ENCODE data around the gene UIMC1.
"Not testable (repeated sequence)": the region's sequence is repeated elsewhere in the genome, so short reads cannot be mapped to it uniquely, and the experiment has no call there.

Gene UIMC1

GRCh38 chr5:177025101-177025601, 18.6 kb upstream of the UIMC1 start:
- in situ Hi-C loops (cut with MboI; ENCODE audit: low sequenced_read_pairs) = no loop called here
- H3K4me1 ChIP-seq = peaks cover 9% of the 10 kb centered on the region
- H3K27me3 ChIP-seq (ENCODE audit: low read depth) = no peaks in the 10 kb centered on the region
- no peaks in the 10 kb centered on the region for H3K9me3 ChIP-seq
- no peak overlapping the region for H3K4me3 ChIP-seq
- H3K36me3 ChIP-seq (replicated peaks) = peaks cover 19% of the 10 kb centered on the region
- DNase-seq (ENCODE audit: low spot score in 2 of 2) = no peak

- Histone ChIP-seq H3K4me3 (no peak overlapping the region), H3K4me1 (peaks cover 9% of the 10 kb centered on the region), H3K27me3 (ENCODE audit: low read depth) (no peaks in the 10 kb centered on the region), H3K9me3 (no peaks in the 10 kb centered on the region), H3K36me3 (replicated peaks) (peaks cover 16% of the 10 kb centered on the region)
- in situ Hi-C loops (cut with MboI; ENCODE audit: low sequenced_read_pairs) = no loop called here
- no peak for DNase-seq (ENCODE audit: low spot score in 2 of 2)
Measured at GRCh38 chr5:177024559-177024958, 18.0 kb upstream of the UIMC1 start.

DNA sequence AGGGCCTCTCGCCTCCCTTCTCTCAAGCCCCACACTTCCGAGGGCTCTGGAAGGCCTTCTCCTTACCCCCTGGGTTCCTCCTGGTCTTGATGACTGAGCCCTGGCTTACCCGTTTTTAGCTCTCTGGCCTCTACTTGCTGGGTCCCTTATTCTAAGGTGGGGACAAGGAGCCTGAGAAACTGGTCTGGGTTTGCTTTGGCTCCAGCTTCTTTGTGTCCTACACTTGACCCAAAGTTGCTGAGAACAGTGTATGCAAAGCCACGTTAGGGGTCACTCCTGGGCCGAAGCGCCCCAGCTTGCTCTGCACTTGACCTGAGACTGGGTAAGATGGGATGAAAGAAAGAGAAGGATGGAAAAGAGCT, 16.7 kb upstream of the UIMC1 start:
- peak overlapping the region; percentile 92 for H3K4me3 ChIP-seq
- peaks cover 9% of the 10 kb centered on the region for H3K4me1 ChIP-seq
- in situ Hi-C loops (cut with MboI; ENCODE audit: low sequenced_read_pairs) = no loop called here
- peaks cover 11% of the 10 kb centered on the region for H3K36me3 ChIP-seq (replicated peaks)
- no peaks in the 10 kb centered on the region for H3K27me3 ChIP-seq (ENCODE audit: low read depth)
- peak in 1 of 2 experiments; percentile 16 for DNase-seq (ENCODE audit: low spot score in 2 of 2)
- no peaks in the 10 kb centered on the region for H3K9me3 ChIP-seq

DNA sequence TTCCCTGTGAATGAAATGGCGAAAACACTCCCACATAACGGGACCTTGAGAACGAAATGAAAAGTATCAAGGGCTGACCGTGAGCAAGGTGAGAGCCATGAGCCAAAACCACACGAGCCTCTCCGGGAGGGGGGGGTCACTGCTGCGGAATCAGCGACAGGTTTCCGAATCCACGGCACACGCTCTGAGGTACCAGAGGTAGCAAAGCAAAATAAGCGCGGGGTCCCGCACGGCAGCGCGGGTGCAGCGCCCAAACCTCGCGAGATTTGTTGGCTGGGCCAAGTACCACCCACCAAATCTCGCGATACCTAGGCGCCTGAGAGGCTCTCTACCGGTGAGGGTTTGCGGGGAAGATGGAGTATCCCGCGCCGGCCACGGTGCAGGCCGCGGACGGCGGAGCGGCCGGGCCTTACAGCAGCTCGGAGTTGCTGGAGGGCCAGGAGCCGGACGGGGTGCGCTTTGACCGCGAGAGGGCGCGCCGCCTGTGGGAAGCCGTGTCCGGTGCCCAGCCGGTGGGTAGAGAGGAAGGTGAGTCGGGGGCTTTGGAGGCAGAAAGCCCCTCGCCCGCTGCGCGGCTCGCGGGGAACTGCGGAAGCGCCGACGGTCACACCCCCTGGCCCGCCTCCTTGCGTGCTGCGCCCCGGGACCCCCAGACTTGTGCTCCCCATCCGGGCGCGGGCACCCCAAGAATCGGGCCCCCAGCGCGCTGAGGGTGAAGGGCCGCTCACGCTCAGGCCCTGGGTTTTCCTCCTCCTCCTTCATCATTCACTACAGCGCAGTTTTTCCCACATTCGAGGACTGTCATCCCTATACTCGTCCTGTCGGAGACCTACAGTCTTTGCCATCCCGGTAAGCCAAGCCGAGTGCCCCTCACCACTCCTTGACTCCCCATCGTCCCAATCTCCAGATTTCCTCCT, 16.1 kb upstream of the UIMC1 start, which contains the start of gene ZNF346:
Gene ZNF346, plus strand, starts transcription at position 311 of the 917 bp plus-strand sequence. Its CDS starts 43 bp downstream, at position 354.
- H3K9me3 ChIP-seq = no peaks in the 10 kb centered on the region
- DNase-seq (ENCODE audit: low spot score in 2 of 2) = peak; percentile 86 to 97
- H3K36me3 ChIP-seq (replicated peaks) = peaks cover 11% of the 10 kb centered on the region
- peak within 1 kb of the TSS; percentile 92 for H3K4me3 ChIP-seq
- in situ Hi-C loops (cut with MboI; ENCODE audit: low sequenced_read_pairs) = no loop called here
- H3K4me1 ChIP-seq = peaks cover 9% of the 10 kb centered on the region
- H3K27me3 ChIP-seq (ENCODE audit: low read depth) = no peaks in the 10 kb centered on the region

DNA sequence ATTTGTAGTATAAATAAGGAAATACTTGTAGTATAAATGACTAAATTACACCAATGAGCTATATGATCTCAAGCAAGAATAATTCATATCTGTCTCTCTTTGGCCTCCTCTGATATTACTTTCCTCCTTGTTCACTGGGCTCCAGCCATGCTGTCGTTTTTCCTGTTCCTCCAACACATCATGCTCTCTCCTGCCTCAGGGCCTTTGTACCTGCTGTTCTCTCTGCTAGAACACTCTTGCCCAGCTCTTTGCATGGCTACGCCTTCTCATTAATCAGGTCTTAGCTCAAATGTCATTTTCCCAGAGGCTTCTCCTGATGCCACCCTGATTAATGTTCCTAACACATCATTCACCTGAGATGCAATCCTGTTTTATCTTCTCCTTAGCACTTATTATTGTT, 13.5 kb upstream of the UIMC1 start:
- no peaks in the 10 kb centered on the region for H3K9me3 ChIP-seq
- no peaks in the 10 kb centered on the region for H3K27me3 ChIP-seq (ENCODE audit: low read depth)
- in situ Hi-C loops (cut with MboI; ENCODE audit: low sequenced_read_pairs) = no loop called here
- no peak for DNase-seq (ENCODE audit: low spot score in 2 of 2)
- H3K4me3 ChIP-seq = no peak overlapping the region
- H3K36me3 ChIP-seq (replicated peaks) = peaks cover 2% of the 10 kb centered on the region; the same call in 1 of the 2 replicates
- H3K4me1 ChIP-seq = peaks cover 9% of the 10 kb centered on the region

GRCh38 chr5:177018341-177018740, 11.8 kb upstream of the UIMC1 start:
- Histone ChIP-seq H3K9me3 (no peaks in the 10 kb centered on the region), H3K4me3 (no peak overlapping the region), H3K27me3 (ENCODE audit: low read depth) (no peaks in the 10 kb centered on the region), H3K4me1 (no peaks in the 10 kb centered on the region), H3K36me3 (replicated peaks) (0 out of 2 replicates have a peak, but pooled peaks cover 2% of the 10 kb centered on the region)
- no peak for DNase-seq (ENCODE audit: low spot score in 2 of 2)
- in situ Hi-C loops (cut with MboI; ENCODE audit: low sequenced_read_pairs) = no loop called here

DNA sequence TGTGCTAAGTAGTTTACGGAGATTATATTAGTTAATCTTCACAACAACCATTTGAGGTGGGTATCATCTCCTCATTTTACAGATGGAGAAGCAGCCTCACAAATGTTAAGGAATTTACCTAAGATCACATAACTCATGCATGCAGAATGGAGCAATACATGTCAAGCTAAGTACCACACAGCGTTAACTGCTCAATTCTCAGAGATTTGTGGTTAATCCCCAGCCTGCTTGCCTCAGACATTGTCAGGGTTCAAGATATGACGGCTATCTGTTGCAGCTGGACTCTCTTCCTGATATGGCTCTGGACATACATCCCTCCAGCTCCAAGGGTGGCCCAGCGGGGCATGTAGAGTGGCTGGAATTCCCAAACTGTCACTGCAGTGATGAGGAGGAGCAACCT, 8.6 kb upstream of the UIMC1 start:
- Histone ChIP-seq H3K27me3 (ENCODE audit: low read depth) (no peaks in the 10 kb centered on the region), H3K4me3 (no peak overlapping the region), H3K9me3 (no peaks in the 10 kb centered on the region), H3K4me1 (peaks cover 4% of the 10 kb centered on the region), H3K36me3 (replicated peaks) (0 out of 2 replicates have a peak, but pooled peaks cover 2% of the 10 kb centered on the region)
- DNase-seq (ENCODE audit: low spot score in 2 of 2) = no peak
- in situ Hi-C loops (cut with MboI; ENCODE audit: low sequenced_read_pairs) = no loop called here

DNA sequence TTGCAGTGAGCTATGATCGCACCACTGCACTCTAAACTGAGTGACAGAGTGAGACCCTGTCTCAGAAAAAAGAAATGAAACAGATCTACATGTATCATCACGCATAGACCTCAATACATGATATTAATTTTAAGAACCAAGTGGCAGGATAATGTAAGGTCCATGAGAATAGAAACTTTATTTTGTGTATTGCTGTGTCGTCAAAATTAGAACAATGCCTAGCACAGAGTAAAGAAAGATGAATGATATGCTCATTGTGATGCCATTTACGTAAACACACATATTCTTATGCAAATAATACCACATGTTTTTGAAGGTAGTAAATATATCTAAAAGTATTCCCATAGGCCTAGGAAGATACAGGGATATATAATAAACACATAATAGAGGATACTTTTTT, 3.6 kb upstream of the UIMC1 start:
- H3K4me3 ChIP-seq = no peak overlapping the region
- peaks cover 5% of the 10 kb centered on the region for H3K4me1 ChIP-seq
- in situ Hi-C loops (cut with MboI; ENCODE audit: low sequenced_read_pairs) = no loop called here
- H3K9me3 ChIP-seq = no peaks in the 10 kb centered on the region
- H3K36me3 ChIP-seq (replicated peaks) = no peaks in the 10 kb centered on the region
- DNase-seq (ENCODE audit: low spot score in 2 of 2) = no peak
- no peaks in the 10 kb centered on the region for H3K27me3 ChIP-seq (ENCODE audit: low read depth)

DNA sequence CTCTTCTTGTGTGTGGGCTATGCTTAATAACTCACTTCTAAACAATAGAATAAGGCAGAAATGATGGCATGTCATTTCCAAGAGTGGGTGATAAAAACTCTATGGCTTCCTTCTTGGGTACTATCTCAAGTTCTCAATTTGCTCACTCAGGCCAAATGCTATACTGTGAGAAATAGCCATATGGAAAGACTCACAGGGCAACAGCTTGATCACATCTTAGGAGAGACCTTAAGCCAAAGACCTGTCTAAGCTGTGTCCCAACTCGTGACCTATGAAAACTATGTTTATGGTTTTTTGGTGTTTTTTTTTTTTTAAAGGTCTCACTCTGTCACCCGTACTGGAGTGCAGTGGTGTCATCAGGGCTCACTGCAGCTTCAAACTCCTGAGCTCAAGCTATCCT, 2.1 kb upstream of the UIMC1 start:
- Histone ChIP-seq H3K36me3 (replicated peaks) (no peaks in the 10 kb centered on the region), H3K9me3 (no peaks in the 10 kb centered on the region), H3K4me3 (no peak overlapping the region), H3K27me3 (ENCODE audit: low read depth) (no peaks in the 10 kb centered on the region), H3K4me1 (peaks cover 9% of the 10 kb centered on the region)
- in situ Hi-C loops (cut with MboI; ENCODE audit: low sequenced_read_pairs) = no loop called here
- DNase-seq (ENCODE audit: low spot score in 2 of 2) = no peak

DNA sequence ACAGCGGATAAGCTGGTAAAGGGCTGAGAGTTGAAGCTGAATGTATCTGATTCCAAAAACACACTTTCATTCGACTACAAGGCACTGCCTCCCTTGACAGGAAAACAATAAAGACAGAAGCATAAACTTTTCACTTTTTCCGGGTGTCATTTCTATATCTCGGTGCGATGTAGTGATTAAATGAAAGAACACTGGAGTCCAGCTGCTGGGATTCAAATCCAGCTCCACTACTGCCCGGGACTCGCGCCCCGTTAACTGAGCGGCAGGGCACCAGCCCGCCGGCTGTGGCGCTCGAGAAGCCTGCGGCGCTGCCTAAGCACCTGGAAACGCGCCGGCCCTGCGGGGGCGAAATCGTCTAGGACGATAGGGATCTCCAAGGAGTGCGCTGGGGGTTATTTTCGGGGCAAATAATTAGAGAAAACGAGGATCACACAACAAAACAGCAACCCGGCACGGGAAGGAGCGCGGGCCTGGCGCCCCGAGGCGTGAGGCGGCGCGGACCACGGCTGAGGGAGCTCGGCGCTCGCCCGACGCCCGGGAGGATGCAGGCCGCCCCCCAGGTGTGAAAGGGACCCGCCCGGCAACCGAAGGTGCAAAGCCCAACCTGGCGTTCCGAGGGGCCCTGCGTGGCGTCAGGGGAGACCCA, 837 bp downstream of the UIMC1 start:
- Histone ChIP-seq H3K9me3 (no peaks in the 10 kb centered on the region), H3K4me1 (peaks cover 9% of the 10 kb centered on the region), H3K4me3 (peak overlapping the region; percentile 84), H3K36me3 (replicated peaks) (no peaks in the 10 kb centered on the region), H3K27me3 (ENCODE audit: low read depth) (no peaks in the 10 kb centered on the region)
- in situ Hi-C loops (cut with MboI; ENCODE audit: low sequenced_read_pairs) = no loop called here
- peak; percentile 54 to 77 for DNase-seq (ENCODE audit: low spot score in 2 of 2)

DNA sequence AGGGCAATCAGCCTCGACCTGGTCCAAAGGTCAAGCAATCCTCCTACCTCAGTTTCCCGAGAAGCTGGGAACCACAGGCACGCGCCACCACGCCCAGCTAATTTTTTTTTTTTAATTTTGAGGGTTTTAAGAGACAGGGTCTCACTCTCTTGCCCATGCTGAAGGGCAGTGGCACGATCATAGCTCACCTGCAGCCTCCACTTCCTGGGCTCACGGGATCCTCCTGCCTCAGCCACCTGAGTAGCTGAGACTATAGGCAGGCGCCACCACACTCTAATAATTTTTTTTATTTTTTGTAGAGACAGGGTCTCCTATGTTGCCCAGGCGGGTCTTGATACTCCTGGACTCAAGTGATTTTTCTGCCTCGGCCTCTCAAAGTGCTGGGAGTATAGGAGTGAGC, 1.6 kb downstream of the UIMC1 start:
- no peak for DNase-seq (ENCODE audit: low spot score in 2 of 2)
- in situ Hi-C loops (cut with MboI; ENCODE audit: low sequenced_read_pairs) = no loop called here

GRCh38 chr5:177003649-177004048, 2.9 kb downstream of the UIMC1 start:
- H3K4me1 ChIP-seq = peaks cover 4% of the 10 kb centered on the region; the same call in 1 of the 2 replicates
- H3K4me3 ChIP-seq = no peak overlapping the region
- no peak for DNase-seq (ENCODE audit: low spot score in 2 of 2)
- in situ Hi-C loops (cut with MboI; ENCODE audit: low sequenced_read_pairs) = no loop called here
- no peaks in the 10 kb centered on the region for H3K36me3 ChIP-seq (replicated peaks)
- no peaks in the 10 kb centered on the region for H3K9me3 ChIP-seq
- no peaks in the 10 kb centered on the region for H3K27me3 ChIP-seq (ENCODE audit: low read depth)

More for the DNA sequence above, 1.6 kb downstream of the UIMC1 start:
- H3K36me3 ChIP-seq (replicated peaks) = no peaks in the 10 kb centered on the region
- H3K4me1 ChIP-seq = peaks cover 4% of the 10 kb centered on the region; the same call in 1 of the 2 replicates
- no peaks in the 10 kb centered on the region for H3K27me3 ChIP-seq (ENCODE audit: low read depth)
- no peaks in the 10 kb centered on the region for H3K9me3 ChIP-seq
- H3K4me3 ChIP-seq = peak overlapping the region; percentile 84

DNA sequence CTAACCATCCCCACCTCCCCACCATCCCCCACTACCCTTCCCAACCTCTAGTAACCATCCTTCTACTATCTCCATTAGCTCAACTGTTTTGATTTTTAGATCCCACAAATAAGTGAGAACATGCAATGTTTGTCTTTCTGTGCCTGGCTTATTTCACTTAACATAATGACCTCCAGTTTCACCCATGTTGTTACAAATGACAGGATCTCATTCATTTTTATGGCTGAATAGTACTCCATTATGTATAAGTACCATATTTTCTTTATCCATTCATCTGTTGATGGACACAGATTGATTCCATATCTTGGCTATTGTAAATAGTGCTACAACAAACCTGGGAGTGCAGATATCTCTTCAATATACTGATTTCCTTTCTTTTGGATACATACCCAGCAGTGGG, 7.1 kb downstream of the UIMC1 start:
- DNase-seq (ENCODE audit: low spot score in 2 of 2); H3K4me1 ChIP-seq; H3K27me3 ChIP-seq (ENCODE audit: low read depth); H3K4me3 ChIP-seq; in situ Hi-C loops (cut with MboI; ENCODE audit: low sequenced_read_pairs); H3K9me3 ChIP-seq; H3K36me3 ChIP-seq (replicated peaks): not testable (repeated sequence)

DNA sequence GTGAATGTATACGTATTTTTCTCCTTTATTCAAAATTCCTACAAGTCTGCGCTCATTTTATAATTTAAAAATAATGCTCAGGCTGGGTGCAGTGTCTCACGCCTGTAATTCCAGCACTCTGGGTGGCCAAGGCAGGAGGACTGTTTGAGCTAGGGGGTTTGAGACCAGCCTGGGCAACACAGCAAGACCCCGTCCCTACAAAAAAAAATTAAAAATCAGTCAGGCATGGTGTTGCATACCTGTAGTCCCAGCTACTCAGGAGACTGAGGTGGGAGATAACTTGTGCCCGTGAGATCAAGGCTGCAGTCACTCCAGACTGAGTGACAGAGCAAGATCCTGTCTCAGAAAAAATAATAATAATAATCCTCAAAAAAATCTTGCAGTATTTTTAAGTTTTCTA, 7.8 kb downstream of the UIMC1 start:
- Histone ChIP-seq H3K4me1 (no peaks in the 10 kb centered on the region; the same call in 1 of the 2 replicates), H3K4me3 (no peak overlapping the region), H3K27me3 (ENCODE audit: low read depth) (no peaks in the 10 kb centered on the region), H3K9me3 (peaks cover 4% of the 10 kb centered on the region; the same call in 1 of the 2 replicates), H3K36me3 (replicated peaks) (no peaks in the 10 kb centered on the region)
- in situ Hi-C loops (cut with MboI; ENCODE audit: low sequenced_read_pairs) = no loop called here
- DNase-seq (ENCODE audit: low spot score in 2 of 2) = no peak
